GM19193 (cell line): Measurements from ENCODE around the gene MCTP1.

Source experiments
- POLR2A ChIP-seq: IDR thresholded peaks from 4 replicates; pipeline ENCODE4 v1.6.1; 2011; ENCODE audit not compliant: insufficient read depth, insufficient read length; ENCODE audit errors: extremely low read depth

The MCTP1 gene

GRCh38 chr5:94810877-94811276 is 474.0 kb downstream of the MCTP1 start:
- no peak for TF ChIP-seq POLR2A

GRCh38 chr5:94810281-94810680 is 474.6 kb downstream of the MCTP1 start:
- TF ChIP-seq POLR2A: no peak

DNA sequence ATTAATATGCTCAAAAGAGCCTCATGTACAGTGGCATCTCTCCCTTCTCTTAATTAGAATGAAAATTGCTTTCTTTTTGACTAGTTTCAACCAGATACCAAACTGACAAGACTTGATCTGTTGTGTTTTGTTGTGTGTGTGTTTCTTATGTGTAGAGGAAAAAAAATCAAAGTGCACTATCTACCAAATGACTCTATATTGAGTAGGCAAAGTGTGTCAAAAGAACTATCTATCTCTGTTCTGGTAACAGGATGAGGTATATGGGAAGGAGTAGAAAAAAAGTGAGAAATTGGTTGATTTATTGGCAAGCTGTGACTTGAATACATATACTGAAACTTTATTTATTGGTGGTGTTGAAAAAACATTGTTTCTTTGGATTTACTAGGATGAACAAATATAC is 476.4 kb downstream of the MCTP1 start:
- no peak for TF ChIP-seq POLR2A

- no peak for TF ChIP-seq POLR2A
These were observed 476.9 kb downstream of the MCTP1 start for GRCh38 chr5:94807985-94808384.

- TF ChIP-seq POLR2A: no peak
These were observed 482.4 kb downstream of the MCTP1 start for GRCh38 chr5:94802450-94802849.

DNA sequence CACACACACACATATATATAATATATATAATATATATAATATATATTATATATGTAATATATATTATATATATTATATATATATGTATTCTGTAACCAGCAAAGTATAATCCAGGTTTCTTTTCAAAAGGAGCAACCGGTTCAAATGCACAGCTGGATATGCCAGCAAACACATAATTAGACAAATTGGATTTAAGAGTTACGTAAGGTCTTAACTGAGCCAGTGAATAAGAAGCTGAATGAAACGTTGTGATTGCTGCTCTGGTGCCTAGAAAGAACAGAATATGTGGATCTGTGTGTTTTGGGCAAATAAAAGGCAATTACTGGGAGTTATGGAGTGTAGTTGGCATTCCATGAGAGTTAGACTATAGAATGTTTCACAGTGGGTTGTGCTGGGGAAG is 488.3 kb downstream of the MCTP1 start:
- no peak for TF ChIP-seq POLR2A

DNA sequence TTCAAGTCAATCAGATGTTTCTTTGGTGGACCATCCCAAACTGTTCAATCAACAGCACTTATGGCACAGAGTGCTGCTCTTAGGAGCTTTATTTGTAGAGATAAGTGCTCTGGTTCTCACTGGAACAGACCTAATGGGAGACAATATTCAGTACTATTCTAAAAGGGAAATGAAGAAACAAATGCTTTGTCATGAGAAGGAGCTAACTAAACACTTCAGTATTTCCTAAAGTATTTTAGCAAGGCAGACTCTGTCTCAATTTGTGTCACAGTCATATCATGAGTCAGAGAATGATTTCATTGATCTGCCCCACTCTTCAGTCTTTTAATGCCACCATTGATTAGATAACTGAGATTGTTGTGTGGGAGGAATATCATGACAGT is 491.1 kb downstream of the MCTP1 start:
- TF ChIP-seq POLR2A: no peak

GRCh38 chr5:94793113-94793815 is 491.6 kb downstream of the MCTP1 start:
- no peak for TF ChIP-seq POLR2A

DNA sequence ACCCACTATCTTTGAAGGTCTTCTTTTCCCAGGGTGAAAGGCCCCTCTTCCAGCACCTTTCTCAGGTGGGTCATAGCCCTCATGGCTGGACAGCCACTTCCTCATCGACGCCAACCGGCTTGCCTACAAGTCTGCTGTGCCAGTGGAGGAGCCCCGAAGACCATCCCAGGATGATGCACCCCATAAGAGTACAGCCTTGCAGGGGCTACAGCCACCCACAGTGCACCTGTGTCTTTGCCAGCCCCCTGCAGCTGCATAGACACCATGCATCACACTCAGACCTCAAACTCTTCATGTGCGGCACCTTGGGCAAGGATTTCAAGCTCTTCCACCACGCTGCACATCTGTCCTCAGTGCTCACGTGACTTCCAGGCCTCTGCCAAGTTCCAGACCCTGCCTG is 493.1 kb downstream of the MCTP1 start:
- no peak for TF ChIP-seq POLR2A

GRCh38 chr5:94788527-94788926 is 496.4 kb downstream of the MCTP1 start:
- no peak for TF ChIP-seq POLR2A

- no peak for TF ChIP-seq POLR2A
These were observed 500.1 kb downstream of the MCTP1 start for GRCh38 chr5:94784536-94785505.

DNA sequence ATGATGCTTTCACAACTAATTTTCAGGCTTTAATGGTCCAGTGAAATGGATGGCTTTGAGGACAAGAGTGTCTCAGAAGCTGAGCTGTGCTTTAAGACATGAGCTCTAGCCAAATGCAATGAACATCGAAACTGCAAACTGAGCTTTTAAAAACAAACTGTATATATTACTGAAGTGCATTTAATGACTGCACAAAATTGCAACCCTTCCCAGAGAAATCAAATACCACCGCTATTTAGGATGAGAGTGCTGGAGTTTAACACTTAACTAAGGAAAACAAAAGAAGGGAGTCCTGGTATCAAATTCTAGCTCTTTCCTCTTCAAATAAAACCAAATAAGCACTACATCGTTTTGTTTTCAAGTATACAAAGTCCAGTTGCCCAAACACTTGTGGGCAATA is 502.5 kb downstream of the MCTP1 start:
- no peak for TF ChIP-seq POLR2A

DNA sequence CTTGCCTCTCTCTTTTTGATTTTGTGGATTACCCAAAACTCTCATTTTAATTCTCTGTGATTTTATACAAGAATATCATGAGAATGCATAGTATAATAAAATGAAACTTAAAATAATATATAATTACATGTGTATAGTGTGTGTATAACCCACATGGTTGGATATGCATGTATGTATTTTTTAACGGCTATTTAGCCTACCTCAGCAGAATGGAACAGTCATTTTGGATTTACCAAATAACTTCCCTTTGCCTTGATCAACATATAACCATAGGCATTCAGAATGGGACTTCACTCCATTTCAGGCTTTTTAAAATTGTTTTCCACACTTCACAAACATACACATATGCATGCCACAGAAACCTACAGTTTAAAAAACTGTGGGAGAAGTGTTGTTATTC is 505.2 kb downstream of the MCTP1 start:
- no peak for TF ChIP-seq POLR2A

DNA sequence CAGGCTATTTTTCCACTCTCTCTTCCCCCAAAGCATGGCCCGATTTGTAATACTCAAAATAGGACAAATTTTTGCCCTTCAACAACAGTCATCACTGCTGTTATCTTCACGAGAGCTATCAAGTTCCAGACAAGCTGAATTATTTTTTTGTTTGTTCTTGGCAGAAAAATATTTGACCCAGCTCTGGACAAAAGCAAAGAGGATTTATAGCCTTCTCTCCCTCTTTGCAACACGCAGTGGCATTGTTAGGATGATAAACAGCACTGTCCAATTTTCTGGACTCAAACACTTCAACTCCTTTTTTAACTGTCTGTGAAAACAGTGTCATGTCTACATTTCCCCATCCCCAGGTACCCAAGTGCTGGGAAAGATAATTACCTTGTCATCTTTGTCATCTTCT is 506.2 kb downstream of the MCTP1 start:
- TF ChIP-seq POLR2A: no peak

DNA sequence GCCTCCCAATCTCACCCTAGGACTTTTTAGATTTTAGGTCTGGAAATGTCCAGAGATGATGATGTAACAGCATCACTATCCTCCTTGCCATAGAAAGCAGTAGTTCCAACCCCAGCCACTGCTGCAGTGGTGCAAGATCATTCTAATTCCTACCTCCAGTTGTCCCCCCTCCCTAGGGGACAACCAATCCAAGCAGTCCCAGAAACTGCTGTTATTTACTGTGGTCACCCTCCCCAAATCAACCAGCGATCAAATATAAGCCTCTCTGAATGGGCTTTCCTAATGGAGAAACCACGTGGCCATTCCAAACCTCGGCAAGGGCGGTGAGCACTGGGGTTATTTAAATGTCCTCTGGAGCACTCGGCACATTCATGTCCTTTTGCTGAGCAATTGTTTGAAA is 506.6 kb downstream of the MCTP1 start:
- TF ChIP-seq POLR2A: no peak
